GM12873 (cell line): ENCODE results near the gene NCKAP1.

Source experiments
- CTCF ChIP-seq: IDR thresholded peaks from 2 replicates; pipeline ENCODE4 v1.5.1; 2012; ENCODE audit warnings: low read depth, mild to moderate bottlenecking, moderate library complexity, low read length, control low read depth; ENCODE audit not compliant: insufficient read depth; ENCODE audit errors: missing control alignments

NCKAP1 gene

DNA sequence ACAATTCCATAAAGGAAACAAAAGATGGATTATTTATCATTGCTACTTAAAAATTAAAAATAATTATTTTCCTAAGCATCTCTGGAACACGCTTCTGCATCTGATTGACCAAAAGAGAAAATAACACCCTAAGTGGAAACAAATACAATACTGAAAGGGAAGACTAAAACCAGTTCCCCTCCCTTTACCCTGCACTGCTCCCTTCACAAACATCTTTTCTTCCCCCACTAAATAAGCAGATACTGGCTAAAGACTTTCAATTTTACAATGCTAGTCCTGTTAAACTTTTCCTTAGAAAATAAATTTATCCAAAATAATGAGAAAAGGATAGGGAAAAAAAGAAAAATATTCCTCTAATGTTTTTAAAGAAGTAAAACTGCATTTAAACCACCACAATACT lies 4.3 kb downstream of the NCKAP1 start:
- TF ChIP-seq CTCF = no peak

DNA sequence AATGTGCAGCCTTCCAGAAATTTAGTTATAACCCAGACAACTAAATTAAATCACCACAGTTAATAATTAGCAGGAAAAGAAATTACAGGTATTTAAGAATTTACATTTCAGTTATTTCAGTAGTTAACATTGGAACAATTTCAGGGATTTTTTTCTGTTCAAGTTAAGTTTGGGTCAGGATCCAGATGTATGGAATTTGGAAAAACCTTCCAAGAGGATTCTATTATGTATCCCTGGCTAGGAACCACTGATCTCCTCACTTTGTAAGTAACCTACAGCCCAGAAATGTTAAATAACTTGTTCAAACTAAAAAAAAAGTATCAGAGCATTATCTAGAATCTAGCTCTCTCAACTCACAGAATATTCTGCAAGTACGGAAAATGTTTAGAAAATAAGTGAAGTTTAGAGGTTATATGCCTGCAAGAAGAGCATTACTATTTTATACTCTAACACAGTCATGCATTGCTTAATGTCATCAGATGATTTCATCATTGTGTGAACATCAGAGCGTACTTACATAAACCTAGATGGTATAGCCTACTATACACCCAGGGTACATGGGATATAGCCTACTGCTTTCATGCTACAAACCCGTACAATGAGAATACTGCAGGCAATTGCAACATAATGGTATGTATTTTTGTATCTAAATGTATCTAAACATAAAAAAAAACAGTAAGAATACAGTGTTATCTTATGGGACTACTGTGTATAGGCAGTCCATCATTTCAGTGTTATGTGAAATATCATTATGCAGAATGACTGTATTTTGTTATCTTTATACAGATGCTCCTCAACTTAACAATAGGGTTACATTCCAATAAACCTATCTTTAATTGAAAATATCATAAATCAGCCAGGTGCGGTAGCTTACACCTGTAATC lies 6.1 kb downstream of the NCKAP1 start:
- no peak for TF ChIP-seq CTCF

GRCh38 chr2:183029219-183029618 lies 9.0 kb downstream of the NCKAP1 start:
- TF ChIP-seq CTCF = no peak

DNA sequence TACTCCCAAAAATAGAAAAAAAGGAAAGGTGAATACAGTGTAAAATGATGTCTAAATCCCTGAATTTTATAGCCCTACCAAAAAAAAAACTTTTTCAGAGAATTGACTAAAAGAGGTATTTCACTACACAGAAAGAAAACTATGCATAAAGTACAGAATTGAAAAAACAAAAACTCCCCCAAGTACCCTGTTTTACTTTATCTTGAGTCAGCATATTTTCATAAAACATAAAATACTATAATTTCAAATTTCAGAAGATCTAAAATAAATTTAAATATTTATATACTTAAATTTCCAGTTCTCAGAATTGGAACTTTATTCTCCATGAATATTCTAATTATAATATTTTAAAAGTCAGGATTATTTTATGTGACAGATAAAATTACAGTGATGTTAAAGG lies 10.1 kb downstream of the NCKAP1 start:
- no peak for TF ChIP-seq CTCF

DNA sequence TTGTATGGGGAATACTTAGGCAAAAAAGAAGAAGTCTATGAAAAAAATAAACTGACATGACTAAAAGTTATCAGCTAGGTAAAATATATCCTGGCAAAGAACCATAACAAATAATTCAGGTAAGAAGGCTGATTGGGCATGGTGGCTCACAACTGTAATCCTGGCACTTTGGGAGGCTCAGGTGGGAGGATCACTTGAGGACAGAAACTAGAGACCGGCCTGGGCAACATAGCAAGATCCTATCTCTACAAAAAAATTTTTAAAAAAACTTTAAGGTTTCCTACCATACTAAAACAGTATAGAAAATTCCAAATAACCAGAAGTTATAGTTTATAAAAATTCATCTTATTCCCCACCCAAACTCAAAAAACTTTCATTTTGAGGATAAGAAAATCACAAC lies 10.8 kb downstream of the NCKAP1 start:
- TF ChIP-seq CTCF = no peak

DNA sequence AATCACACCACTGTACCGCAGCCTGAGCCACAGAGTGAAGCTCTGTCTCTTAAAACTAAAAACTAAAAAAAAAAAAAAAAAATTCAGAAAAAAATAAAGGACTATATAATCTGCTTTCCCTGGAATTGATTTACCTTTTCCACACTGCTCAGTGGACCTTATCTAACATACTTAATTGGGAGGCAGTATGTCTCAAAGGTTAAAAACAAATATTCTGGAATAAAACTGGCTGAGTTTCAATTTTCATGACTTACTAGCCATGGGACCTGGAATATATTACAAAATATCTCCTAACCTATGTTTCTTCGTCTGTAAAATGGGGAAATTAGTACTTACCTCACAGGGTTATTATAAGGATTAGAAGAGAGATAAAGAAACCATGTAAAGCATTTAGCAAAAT lies 11.8 kb downstream of the NCKAP1 start:
- TF ChIP-seq CTCF = no peak

DNA sequence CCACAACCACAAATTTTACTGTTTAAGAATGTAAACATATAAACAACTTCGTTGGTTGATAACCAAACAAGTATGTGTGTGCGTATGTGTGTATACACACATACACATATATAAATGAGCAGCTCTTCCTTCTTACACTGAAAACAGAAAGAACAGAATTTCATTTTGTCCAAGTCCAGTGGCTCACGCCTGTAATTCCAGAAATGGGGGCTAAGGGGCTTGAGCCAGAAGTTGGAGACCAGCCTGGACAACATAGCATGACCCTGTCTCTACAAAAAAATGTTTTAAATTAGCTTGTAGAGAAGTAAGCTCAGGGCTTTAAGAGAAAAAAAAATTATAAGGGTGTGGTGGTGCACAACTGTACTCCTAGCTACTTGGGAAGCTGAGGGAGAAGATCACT lies 12.3 kb downstream of the NCKAP1 start:
- no peak for TF ChIP-seq CTCF
